ENCODE measurements around the gene MED22.

The MED22 gene

DNA sequence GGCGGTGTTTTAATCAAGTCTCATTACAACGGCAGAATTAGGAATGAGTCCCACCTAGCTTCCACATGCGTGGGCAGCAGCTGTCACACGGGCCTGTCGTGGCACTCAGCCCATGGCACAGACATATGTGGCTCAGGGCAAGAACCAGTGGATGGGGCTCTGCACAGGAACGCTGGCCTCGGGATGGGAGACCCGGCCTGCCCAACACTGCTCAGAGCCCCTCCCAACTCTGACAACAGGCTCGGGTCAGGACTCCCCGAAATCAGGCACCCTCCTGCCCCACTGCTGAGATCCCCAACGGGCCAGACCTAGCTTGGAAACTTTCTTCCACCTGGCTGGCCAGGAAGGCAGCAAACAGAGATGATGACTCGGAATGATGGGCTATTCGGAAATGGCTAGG lies 7.0 kb downstream of the MED22 start:
- TF ChIP-seq CREB1 (IDR thresholded peaks at IDR 0.05; ENCODE audit: low read depth) (no peak), FOXM1 (IDR thresholded peaks at IDR 0.05; ENCODE audit: borderline replicate concordance, low read depth) (no peak), TAF1 (IDR thresholded peaks at IDR 0.05; ENCODE audit: low read depth) (no peak), EGR1 (IDR thresholded peaks at IDR 0.05) (no peak), YY1 (IDR thresholded peaks at IDR 0.05; ENCODE audit: low read depth) (no peak), NFIC (IDR thresholded peaks at IDR 0.05) (no peak), CEBPB (IDR thresholded peaks at IDR 0.05) (no peak), TCF12 (IDR thresholded peaks at IDR 0.05; ENCODE audit: low read depth) (no peak), EP300 (IDR thresholded peaks at IDR 0.05; ENCODE audit: borderline replicate concordance) (no peak), TEAD4 (IDR thresholded peaks at IDR 0.05) (no peak), ZBTB7A (IDR thresholded peaks at IDR 0.05; ENCODE audit: low read depth) (no peak), RAD21 (IDR thresholded peaks at IDR 0.05; ENCODE audit: low read depth) (no peak)
- TF ChIP-seq, protein P1, sequence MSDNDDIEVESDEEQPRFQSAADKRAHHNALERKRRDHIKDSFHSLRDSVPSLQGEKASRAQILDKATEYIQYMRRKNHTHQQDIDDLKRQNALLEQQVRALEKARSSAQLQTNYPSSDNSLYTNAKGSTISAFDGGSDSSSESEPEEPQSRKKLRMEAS (IDR thresholded peaks at IDR 0.05) = no peak
- TF ChIP-seq, protein P2, sequence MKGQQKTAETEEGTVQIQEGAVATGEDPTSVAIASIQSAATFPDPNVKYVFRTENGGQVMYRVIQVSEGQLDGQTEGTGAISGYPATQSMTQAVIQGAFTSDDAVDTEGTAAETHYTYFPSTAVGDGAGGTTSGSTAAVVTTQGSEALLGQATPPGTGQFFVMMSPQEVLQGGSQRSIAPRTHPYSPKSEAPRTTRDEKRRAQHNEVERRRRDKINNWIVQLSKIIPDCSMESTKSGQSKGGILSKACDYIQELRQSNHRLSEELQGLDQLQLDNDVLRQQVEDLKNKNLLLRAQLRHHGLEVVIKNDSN (IDR thresholded peaks at IDR 0.05) = no peak
- TF ChIP-seq, protein P3, sequence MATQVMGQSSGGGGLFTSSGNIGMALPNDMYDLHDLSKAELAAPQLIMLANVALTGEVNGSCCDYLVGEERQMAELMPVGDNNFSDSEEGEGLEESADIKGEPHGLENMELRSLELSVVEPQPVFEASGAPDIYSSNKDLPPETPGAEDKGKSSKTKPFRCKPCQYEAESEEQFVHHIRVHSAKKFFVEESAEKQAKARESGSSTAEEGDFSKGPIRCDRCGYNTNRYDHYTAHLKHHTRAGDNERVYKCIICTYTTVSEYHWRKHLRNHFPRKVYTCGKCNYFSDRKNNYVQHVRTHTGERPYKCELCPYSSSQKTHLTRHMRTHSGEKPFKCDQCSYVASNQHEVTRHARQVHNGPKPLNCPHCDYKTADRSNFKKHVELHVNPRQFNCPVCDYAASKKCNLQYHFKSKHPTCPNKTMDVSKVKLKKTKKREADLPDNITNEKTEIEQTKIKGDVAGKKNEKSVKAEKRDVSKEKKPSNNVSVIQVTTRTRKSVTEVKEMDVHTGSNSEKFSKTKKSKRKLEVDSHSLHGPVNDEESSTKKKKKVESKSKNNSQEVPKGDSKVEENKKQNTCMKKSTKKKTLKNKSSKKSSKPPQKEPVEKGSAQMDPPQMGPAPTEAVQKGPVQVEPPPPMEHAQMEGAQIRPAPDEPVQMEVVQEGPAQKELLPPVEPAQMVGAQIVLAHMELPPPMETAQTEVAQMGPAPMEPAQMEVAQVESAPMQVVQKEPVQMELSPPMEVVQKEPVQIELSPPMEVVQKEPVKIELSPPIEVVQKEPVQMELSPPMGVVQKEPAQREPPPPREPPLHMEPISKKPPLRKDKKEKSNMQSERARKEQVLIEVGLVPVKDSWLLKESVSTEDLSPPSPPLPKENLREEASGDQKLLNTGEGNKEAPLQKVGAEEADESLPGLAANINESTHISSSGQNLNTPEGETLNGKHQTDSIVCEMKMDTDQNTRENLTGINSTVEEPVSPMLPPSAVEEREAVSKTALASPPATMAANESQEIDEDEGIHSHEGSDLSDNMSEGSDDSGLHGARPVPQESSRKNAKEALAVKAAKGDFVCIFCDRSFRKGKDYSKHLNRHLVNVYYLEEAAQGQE (IDR thresholded peaks at IDR 0.05; ENCODE audit: low read depth) = no peak

- TF ChIP-seq, protein P3 (IDR thresholded peaks at IDR 0.05; ENCODE audit: low read depth) = no peak
- TF ChIP-seq TEAD4 (IDR thresholded peaks at IDR 0.05) = no peak
- no peak for TF ChIP-seq TCF12 (IDR thresholded peaks at IDR 0.05; ENCODE audit: low read depth)
- TF ChIP-seq, protein P1 (IDR thresholded peaks at IDR 0.05) = no peak
- TF ChIP-seq, protein P2 (IDR thresholded peaks at IDR 0.05) = no peak
- no peak for TF ChIP-seq FOXM1 (IDR thresholded peaks at IDR 0.05; ENCODE audit: borderline replicate concordance, low read depth)
- no peak for TF ChIP-seq CEBPB (IDR thresholded peaks at IDR 0.05)
- no peak for TF ChIP-seq CREB1 (IDR thresholded peaks at IDR 0.05; ENCODE audit: low read depth)
- no peak for TF ChIP-seq EGR1 (IDR thresholded peaks at IDR 0.05)
- no peak for TF ChIP-seq ZBTB7A (IDR thresholded peaks at IDR 0.05; ENCODE audit: low read depth)
- TF ChIP-seq RAD21 (IDR thresholded peaks at IDR 0.05; ENCODE audit: low read depth) = no peak
- TF ChIP-seq YY1 (IDR thresholded peaks at IDR 0.05; ENCODE audit: low read depth) = no peak
- no peak for TF ChIP-seq EP300 (IDR thresholded peaks at IDR 0.05; ENCODE audit: borderline replicate concordance)
- TF ChIP-seq NFIC (IDR thresholded peaks at IDR 0.05) = no peak
- no peak for TF ChIP-seq TAF1 (IDR thresholded peaks at IDR 0.05; ENCODE audit: low read depth)
Measured at GRCh38 chr9:133340256-133340655, 7.7 kb downstream of the MED22 start.

DNA sequence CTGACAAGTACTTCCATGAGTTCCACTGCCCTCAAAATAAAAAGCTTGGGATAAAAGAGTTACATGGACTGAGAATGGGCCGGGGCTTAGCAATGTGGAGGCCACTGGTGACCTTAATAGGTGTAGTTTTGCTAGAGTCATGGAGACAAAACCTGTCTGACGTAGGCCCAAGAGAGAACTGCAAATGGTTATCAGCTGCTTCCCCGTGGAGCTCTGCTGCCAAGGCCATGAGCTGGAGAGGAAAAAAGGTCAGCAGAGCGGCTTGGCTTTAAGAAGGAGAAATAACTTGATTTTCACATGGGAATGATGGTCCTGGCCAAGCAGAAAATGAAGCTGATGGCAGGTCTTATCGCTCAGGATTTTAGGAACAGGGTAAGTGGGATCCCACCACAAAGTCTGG lies 8.3 kb downstream of the MED22 start:
- TF ChIP-seq, protein P2 (IDR thresholded peaks at IDR 0.05) = no peak
- TF ChIP-seq CEBPB (IDR thresholded peaks at IDR 0.05) = no peak
- TF ChIP-seq, protein P1 (IDR thresholded peaks at IDR 0.05) = no peak
- TF ChIP-seq, protein P3 (IDR thresholded peaks at IDR 0.05; ENCODE audit: low read depth) = no peak
- no peak for TF ChIP-seq EGR1 (IDR thresholded peaks at IDR 0.05)
- no peak for TF ChIP-seq YY1 (IDR thresholded peaks at IDR 0.05; ENCODE audit: low read depth)
- no peak for TF ChIP-seq TEAD4 (IDR thresholded peaks at IDR 0.05)
- no peak for TF ChIP-seq RAD21 (IDR thresholded peaks at IDR 0.05; ENCODE audit: low read depth)
- TF ChIP-seq NFIC (IDR thresholded peaks at IDR 0.05) = no peak
- no peak for TF ChIP-seq TCF12 (IDR thresholded peaks at IDR 0.05; ENCODE audit: low read depth)
- no peak for TF ChIP-seq TAF1 (IDR thresholded peaks at IDR 0.05; ENCODE audit: low read depth)
- TF ChIP-seq EP300 (IDR thresholded peaks at IDR 0.05; ENCODE audit: borderline replicate concordance) = no peak
